Activated effector memory CD4-positive, alpha-beta T cell treated with Interleukin-2 at 50 U/mL for 16 hours (primary cell): Measurements from ENCODE around the gene YTHDF1.
"Not testable (repeated sequence)": the region's sequence is repeated elsewhere in the genome, so short reads cannot be mapped to it uniquely, and the experiment has no call there.

ENCODE experiments used
- DNase-seq: peaks from one replicate; pipeline ENCODE4 v3.0.0-alpha.2; 2020

YTHDF1 gene

DNA sequence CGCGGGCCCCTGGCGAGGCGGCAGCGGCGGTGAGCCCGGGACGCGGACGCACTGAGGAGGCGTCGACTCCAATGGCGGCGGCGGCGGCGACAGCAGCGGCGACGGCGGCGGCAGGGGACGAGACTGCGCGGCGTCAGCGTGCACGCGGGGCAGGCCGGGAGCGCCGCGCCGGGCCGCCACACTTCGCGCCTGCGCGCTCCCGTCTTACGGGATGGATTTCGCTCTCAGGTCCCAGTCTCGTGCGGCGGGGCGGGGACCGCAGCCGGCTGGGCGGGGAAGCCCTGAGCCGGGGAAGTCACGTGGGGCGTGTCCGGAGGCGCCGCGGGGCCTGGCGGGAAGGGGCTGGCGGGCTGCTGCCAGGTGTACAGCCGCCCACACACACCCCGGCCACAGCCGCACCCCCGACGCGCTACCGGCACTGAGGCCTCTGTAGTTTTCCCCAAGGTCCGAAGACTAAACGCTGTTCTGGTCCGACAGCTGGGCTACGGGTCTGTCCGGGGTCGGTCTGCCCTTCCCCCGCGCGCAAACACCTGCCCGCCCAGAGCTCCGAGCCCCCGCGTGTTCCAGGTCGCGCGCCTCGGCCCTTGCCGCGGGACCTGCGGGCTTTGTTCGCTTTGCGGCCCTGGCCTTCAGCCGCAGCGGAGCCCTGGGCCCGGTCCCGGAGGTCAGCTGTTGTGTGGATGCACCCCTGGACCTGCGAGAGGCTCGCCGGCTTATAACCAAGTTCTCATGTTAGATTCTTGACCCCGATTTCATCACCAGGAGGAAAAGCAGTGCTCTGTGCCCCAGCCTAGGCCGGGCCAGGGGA, at the start of gene YTHDF1:
Gene YTHDF1 (minus strand): TSS at position 91 of the 808 bp plus-strand sequence. CDS start 239 bp downstream, outside the sequence.
- DNase-seq = peak; percentile 95

DNA sequence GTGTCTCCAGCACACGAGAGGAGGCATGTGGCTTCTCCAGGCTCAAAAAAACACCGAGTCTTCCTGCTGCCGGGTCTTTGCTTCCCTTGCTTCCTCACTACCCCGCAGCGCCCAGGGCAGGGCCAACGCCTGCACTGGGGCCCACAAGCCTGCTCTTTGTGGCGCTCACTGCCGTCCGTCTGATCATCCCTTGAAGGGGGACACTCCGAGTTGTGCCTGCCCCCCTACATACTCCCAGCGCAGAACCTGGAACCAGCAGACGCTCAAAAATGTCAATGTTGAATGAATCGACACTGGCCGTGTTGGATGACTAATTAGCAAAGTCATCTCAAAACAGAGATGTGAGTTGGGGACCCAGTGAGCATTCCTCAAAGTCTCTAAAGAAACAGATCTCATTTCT, 48.6 kb upstream of the YTHDF1 start:
- no peak for DNase-seq

- no peak for DNase-seq
Observed at GRCh38 chr20:63264000-63264399, 48.1 kb upstream of the YTHDF1 start.

GRCh38 chr20:63262836-63263235, 46.9 kb upstream of the YTHDF1 start:
- DNase-seq = no peak

GRCh38 chr20:63261795-63262528, 46.0 kb upstream of the YTHDF1 start:
- DNase-seq = no peak

DNA sequence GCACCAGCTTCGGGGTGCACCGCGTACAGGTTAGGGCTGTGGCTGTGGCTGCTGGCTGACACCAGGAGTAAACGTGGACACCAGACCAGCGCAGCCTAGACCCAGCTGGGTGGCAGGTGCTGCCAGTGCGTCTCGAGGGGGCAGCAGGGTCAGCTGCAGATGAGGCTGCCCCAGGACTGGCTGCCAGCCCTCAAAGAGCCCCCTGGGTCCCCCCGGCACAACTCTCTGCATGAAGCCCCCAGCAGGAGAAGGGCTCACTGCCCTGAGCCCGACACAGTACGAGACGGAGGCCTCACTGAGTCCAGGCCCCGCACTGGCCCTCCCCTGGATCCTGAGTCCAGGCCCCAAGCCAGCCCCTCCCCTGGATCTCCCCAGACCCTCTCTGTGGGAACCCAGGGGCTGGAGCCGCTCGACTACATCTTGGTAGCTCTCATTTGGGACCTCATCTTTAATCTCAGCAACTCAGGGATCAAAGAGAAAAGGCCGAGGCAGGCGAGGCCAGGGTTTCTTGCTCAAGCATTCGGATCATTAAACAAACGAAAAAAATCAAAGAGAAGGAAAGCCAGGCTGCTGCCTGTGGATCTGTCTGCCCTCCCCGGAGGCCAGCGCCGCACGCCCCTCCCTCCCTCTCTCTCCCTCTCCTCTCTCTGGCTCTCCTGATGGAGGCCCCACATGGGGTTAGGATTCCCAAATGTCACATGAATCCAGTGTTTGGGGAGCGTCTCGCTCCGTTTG, 45.3 kb upstream of the YTHDF1 start:
- DNase-seq = no peak

- DNase-seq = no peak
Observed at GRCh38 chr20:63260521-63260920, 44.6 kb upstream of the YTHDF1 start.

DNA sequence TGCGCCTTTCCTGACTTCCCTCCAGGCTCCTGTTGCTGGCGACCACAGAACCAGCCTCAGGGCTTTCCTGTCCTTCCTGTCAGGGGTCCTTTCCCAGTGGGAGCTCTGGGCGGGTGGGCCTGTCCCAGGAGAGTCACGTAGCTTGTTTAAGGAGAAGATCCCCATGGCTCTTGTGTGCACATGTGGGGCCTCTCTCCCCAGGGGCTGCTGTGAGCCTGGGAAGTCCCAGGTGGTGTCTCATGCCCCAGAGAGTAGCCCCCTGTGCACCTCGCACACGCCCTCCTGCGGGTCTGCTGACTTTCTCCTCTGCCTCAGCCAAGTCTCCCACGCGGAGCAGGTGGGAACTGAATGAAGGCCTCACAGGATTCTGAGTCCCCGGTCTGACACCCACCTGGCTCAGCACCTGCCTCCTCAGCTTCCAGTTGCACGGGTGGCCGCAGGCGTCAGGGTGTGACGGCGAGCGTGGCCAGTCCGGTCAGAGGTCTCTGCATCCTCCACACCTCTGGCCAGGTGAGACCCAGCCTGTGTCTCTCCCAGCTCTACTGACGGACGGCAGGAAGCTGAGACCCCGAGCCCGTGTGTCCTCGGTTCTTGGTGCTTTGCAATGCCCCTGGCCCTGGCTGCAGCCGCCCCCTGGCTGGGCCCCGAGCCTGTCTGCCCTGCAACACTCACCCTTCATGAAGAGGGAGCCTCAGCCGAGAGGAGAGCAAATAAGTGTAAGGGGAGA, 44.0 kb upstream of the YTHDF1 start:
- no peak for DNase-seq

GRCh38 chr20:63258781-63259180, 42.9 kb upstream of the YTHDF1 start:
- DNase-seq = no peak

DNA sequence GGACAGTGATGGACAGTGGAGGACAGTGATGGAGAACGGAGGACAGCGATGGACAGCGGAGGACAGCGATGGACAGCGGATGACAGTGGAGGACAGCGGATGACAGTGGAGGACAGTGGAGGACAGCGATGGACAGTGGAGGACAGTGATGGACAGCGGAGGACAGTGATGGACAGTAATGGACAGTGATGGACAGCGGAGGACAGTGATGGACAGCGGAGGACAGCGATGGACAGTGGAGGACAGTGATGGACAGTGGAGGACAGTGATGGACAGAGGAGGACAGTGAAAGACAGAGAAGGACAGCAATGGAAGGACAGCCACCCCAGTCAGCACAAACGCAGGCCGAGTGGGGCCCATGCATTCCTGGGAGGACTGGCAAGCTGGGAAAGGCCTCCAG, 41.7 kb upstream of the YTHDF1 start:
- no peak for DNase-seq

DNA sequence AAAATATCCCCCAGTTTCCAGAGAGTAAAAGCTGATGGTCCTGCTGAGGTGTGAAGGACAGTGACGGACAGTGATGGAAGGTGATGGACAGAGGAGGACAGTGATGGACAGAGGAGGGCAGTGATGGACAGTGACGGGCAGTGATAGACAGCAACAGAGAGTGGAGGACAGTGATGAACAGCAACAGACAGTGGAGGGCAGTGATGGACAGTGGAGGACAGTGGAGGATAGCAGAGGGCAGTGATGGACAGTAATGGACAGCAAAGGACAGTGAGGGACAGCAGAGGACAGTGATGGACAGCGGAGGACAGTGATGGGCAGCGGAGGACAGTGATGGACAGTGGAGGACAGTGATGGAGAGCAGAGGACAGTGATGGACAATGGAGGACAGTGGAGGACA, 41.0 kb upstream of the YTHDF1 start:
- no peak for DNase-seq

- DNase-seq = no peak
Observed at GRCh38 chr20:63255931-63256704, 40.2 kb upstream of the YTHDF1 start.

GRCh38 chr20:63254606-63255384, 38.9 kb upstream of the YTHDF1 start:
- no peak for DNase-seq

- no peak for DNase-seq
Observed at GRCh38 chr20:63254232-63254605, 38.3 kb upstream of the YTHDF1 start, which contains the start of gene NKAIN4. Gene NKAIN4, minus strand, starts transcription at chr20:63254463. Its CDS starts 13 bp downstream, at chr20:63254450.

DNA sequence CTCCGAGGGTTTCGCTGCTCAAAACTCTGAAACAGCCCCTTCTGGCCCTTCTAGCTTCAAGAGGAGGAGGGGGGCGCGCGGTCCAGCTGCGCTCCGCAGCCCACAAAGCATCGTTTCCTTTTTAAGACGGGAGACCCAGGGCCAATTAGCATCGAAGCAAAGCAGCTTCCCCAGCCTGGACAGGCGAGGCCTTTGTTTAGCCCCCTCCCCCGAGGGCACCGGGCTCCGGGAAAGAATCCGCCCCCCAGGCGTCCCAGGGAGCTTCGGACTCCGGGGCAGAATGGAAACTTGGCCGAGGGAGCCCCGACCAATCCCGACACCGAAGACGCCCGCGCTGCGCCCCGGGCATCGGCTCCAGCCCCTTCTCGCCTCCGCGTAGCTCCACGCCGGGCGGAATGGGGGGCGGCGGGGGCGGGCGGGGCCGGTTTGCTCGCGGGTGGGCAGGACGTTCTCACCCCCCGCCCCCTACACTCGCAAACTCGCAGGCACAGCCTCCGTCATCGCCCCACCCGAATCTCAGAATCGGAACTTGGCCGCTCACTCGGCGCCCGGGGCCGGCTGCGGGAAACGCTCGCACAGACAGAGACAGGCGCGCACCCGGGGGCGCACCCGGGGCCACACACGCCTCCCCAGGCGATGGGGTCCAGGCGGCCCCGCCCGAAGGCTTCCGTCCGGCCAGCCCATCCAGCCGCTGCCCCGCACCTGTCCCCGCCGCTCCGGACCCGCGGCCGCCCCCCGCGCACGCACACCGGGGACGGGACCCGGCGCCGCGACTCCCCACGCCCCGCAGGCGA, 37.7 kb upstream of the YTHDF1 start:
- DNase-seq = no peak

DNA sequence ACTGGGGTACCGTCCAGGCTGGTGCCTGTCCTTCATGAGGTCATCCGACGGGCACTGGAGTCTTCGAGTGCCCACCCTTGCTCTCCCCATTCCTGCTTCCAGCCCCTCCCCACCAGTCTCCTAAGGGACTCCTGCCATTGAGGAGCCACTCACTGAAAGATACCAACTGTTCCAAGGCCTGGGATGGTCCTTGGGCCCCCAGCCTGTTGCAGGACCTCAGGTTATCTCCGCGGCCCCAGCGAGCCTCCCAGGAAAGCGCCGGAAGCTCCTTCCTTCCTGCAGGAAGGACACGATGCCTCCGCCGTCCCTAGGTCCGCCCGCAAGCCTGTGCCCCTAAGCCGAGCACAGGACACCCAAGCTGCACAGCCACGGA, 37.1 kb upstream of the YTHDF1 start:
- DNase-seq = no peak

DNA sequence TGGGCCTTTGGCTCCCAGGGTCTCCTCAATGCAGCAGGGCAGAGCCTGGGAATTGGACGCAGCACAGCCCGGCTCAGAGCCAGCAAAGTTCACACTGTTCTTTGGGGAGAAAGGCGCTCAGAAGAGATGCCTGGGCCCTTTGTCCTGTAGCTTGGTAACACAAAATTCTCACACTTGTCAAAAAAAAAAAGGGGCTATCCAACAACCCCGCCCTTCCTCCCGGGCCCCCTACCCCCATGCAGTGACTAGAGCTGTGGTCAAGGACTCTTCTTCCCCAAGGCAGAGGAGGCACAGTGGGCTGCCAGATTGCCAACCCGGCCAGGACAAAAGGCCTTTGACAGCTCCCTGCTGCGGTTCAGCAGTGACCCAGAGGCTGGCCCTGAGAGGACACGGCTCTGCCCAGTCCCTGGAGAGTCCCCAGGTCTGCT, 36.4 kb upstream of the YTHDF1 start:
- DNase-seq = no peak

GRCh38 chr20:63251350-63251749, 35.4 kb upstream of the YTHDF1 start:
- not testable (repeated sequence) for DNase-seq

- DNase-seq = no peak
Observed at GRCh38 chr20:63249891-63250290, 34.0 kb upstream of the YTHDF1 start.
